VCaP (cell line): ENCODE data around the gene NDUFB1.

Experiments used
- H3K27ac ChIP-seq: fragments of 450-650 bp; 2 replicates; pipeline ENCODE4 v1.5.1; 2017
- TF ChIP-seq, protein P1 (sequence below): fragments of 450-650 bp; conservative IDR thresholded peaks from 2 replicates; pipeline ENCODE4 v1.5.1; 2017; ENCODE audit warnings: mild to moderate bottlenecking, moderate library complexity

NDUFB1 gene

DNA sequence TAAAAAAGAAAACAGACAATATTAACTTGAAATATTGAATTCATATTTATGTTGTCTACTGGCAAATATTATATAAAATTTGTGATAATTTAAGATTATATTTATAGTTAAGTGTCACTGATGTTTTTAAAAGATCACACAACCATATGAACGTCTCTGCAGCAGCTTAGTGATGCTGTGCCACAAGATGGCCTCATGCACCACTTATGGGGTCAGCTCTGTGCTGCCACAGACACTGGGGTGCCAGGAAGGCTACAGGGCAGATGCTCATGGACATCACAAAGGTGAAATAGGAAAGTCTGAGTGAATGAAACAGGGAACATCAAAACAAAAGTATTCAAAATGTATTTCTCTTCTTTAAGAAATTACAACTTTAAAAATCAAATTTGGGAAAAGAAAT, 28.2 kb downstream of the NDUFB1 start:
- no peak overlapping the region for H3K27ac ChIP-seq

DNA sequence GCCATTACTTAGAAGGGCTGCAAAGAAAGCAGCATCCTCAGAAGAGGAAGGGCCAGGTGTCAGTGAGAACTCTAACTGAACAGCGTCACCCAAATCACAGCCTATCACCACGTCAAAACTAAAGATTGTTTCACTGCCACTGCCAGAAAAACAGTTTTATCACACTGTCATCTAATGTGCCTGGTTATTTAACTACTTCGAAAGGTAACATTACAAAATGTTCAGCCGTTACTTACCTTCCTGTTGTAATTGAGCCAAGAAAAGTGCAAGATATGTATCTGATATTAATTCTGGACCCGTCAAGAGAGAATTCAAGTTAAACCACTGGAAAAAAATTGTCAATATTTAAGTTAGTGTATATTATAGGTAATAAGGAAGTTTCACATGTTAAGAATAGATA, 33.0 kb downstream of the NDUFB1 start:
- TF ChIP-seq, protein P1, sequence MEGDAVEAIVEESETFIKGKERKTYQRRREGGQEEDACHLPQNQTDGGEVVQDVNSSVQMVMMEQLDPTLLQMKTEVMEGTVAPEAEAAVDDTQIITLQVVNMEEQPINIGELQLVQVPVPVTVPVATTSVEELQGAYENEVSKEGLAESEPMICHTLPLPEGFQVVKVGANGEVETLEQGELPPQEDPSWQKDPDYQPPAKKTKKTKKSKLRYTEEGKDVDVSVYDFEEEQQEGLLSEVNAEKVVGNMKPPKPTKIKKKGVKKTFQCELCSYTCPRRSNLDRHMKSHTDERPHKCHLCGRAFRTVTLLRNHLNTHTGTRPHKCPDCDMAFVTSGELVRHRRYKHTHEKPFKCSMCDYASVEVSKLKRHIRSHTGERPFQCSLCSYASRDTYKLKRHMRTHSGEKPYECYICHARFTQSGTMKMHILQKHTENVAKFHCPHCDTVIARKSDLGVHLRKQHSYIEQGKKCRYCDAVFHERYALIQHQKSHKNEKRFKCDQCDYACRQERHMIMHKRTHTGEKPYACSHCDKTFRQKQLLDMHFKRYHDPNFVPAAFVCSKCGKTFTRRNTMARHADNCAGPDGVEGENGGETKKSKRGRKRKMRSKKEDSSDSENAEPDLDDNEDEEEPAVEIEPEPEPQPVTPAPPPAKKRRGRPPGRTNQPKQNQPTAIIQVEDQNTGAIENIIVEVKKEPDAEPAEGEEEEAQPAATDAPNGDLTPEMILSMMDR = no peak
- peak overlapping the region; percentile 54 for H3K27ac ChIP-seq

More for the DNA sequence above, 28.2 kb downstream of the NDUFB1 start:
- TF ChIP-seq, protein P1 = peak; percentile 11; the same call in 1 of the 2 replicates

DNA sequence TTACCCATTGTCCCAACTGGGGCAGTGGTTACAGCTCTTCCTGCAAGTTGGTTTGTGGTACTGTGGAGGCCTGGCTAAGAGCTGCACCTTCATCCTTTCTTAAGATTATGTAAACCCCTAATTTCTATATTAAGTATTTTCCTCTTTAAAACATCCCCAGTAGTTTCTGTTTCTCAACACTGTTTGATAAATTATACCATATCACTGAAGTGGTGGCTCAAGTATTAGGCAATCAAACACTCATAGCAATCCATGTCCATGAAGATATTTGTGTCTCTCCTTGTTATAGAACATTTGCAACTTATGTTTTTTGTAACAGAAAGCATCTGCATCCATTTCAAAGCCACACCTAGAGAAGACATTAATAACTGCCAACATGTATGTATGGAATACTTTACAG, 47.0 kb downstream of the NDUFB1 start:
- H3K27ac ChIP-seq = no peak overlapping the region
- TF ChIP-seq, protein P1 = no peak
